Osteoblast (primary cell): ENCODE results near the gene RUNX2. TPM values are rescaled to one million over a fixed set of nuclear protein-coding genes. Genes with fewer than 3 reads are reported as not detected.
A peak's percentile ranks its signal among the peaks of the same experiment; 100 is the strongest.

ENCODE experiments used
- DNase-seq: peaks from one replicate; pipeline ENCODE4 v3.0.0; 2011; ENCODE audit warnings: low spot score, mixed read lengths; ENCODE audit not compliant: insufficient read length; ENCODE audit errors: missing footprints
- H2AFZ ChIP-seq: 2 replicates; pipeline ENCODE4 v1.6.0; 2011; ENCODE audit warnings: mild to moderate bottlenecking, low read length
- H3K27ac ChIP-seq: 2 replicates; pipeline ENCODE4 v1.5.1; 2011; ENCODE audit warnings: mild to moderate bottlenecking, low read depth, low read length, moderate library complexity
- H3K27me3 ChIP-seq: 2 replicates; pipeline ENCODE4 v1.6.0; 2012; ENCODE audit warnings: mild to moderate bottlenecking, control low read depth, inconsistent platforms, low read length, moderate library complexity; ENCODE audit not compliant: insufficient read depth
- H3K36me3 ChIP-seq: 2 replicates; pipeline ENCODE4 v1.5.1; 2011; ENCODE audit warnings: mild to moderate bottlenecking, low read length, control low read depth, moderate library complexity; ENCODE audit not compliant: insufficient read depth
- H3K4me1 ChIP-seq: 2 replicates; pipeline ENCODE4 v1.5.1; 2011; ENCODE audit warnings: mild to moderate bottlenecking, low read length, control low read depth, moderate library complexity; ENCODE audit not compliant: insufficient read depth
- H3K4me2 ChIP-seq: 2 replicates; pipeline ENCODE4 v1.6.0; 2011; ENCODE audit warnings: mild to moderate bottlenecking, low read length; ENCODE audit not compliant: insufficient read depth
- H3K4me3 ChIP-seq: fragments of 200-600 bp; sonication (generic); 3 replicates; pipeline ENCODE4 v1.5.1; 2012; ENCODE audit warnings: mild to moderate bottlenecking, low read length, inconsistent platforms; ENCODE audit not compliant: insufficient read depth
- H3K79me2 ChIP-seq: 2 replicates; pipeline ENCODE4 v1.6.0; 2012; ENCODE audit warnings: mild to moderate bottlenecking, low read length, control low read depth, inconsistent platforms; ENCODE audit not compliant: insufficient read depth
- H3K9me3 ChIP-seq: 2 replicates; pipeline ENCODE4 v1.5.1; 2011; ENCODE audit warnings: low read depth, low read length, control low read depth
- H4K20me1 ChIP-seq: 2 replicates; pipeline ENCODE4 v1.6.0; 2012; ENCODE audit warnings: mild to moderate bottlenecking, low read length, control low read depth; ENCODE audit not compliant: insufficient read depth
- CTCF ChIP-seq: IDR thresholded peaks from 2 replicates; pipeline ENCODE4 v1.5.1; 2011; ENCODE audit warnings: mild to moderate bottlenecking, low read depth, low read length, moderate library complexity; ENCODE audit errors: extremely low read depth
- total RNA-seq: library from RNA; depleted of rRNA; stranded (reverse); fragments of >200 nt; gene quantifications from 2 replicates; pipeline ENCODE4 v1.2.3, GENCODE V29; 2012

Gene RUNX2
- total RNA-seq, 1 donor = 30.0 TPM

- no peaks in the 10 kb centered on the region for H3K27me3 ChIP-seq
- no peaks in the 10 kb centered on the region for H3K79me2 ChIP-seq
- no peaks in the 10 kb centered on the region for H4K20me1 ChIP-seq
- DNase-seq = no peak
- no peak overlapping the region for H3K4me2 ChIP-seq
- no peak overlapping the region for H2AFZ ChIP-seq
- H3K9me3 ChIP-seq = no peaks in the 10 kb centered on the region
- no peak for TF ChIP-seq CTCF
- H3K4me3 ChIP-seq = no peak overlapping the region
- no peak overlapping the region for H3K27ac ChIP-seq
- H3K36me3 ChIP-seq = no peaks in the 10 kb centered on the region
- H3K4me1 ChIP-seq = peaks cover 19% of the 10 kb centered on the region
Measured at GRCh38 chr6:45587229-45588060, 259.3 kb downstream of the RUNX2 start.

GRCh38 chr6:45589367-45589766 is 261.2 kb downstream of the RUNX2 start:
- H3K9me3 ChIP-seq = no peaks in the 10 kb centered on the region
- peaks cover 24% of the 10 kb centered on the region for H3K4me1 ChIP-seq
- H4K20me1 ChIP-seq = no peaks in the 10 kb centered on the region
- no peak for TF ChIP-seq CTCF
- no peaks in the 10 kb centered on the region for H3K79me2 ChIP-seq
- no peak overlapping the region for H2AFZ ChIP-seq
- H3K27ac ChIP-seq = no peak overlapping the region
- no peak for DNase-seq
- no peak overlapping the region for H3K4me2 ChIP-seq
- H3K36me3 ChIP-seq = no peaks in the 10 kb centered on the region
- no peaks in the 10 kb centered on the region for H3K27me3 ChIP-seq
- no peak overlapping the region for H3K4me3 ChIP-seq

- Histone ChIP-seq H3K9me3 (no peaks in the 10 kb centered on the region), H2AFZ (no peak overlapping the region), H3K27ac (peak overlapping the region; percentile 67), H3K79me2 (no peaks in the 10 kb centered on the region), H3K36me3 (no peaks in the 10 kb centered on the region), H4K20me1 (no peaks in the 10 kb centered on the region), H3K4me3 (no peak overlapping the region), H3K27me3 (no peaks in the 10 kb centered on the region), H3K4me2 (peak overlapping the region; percentile 3), H3K4me1 (peaks cover 24% of the 10 kb centered on the region)
- DNase-seq = no peak
- TF ChIP-seq CTCF = no peak
Measured at GRCh38 chr6:45590226-45590625, 262.1 kb downstream of the RUNX2 start.

- Histone ChIP-seq H3K9me3 (no peaks in the 10 kb centered on the region), H4K20me1 (no peaks in the 10 kb centered on the region), H3K79me2 (no peaks in the 10 kb centered on the region), H3K4me3 (no peak overlapping the region), H3K4me2 (peak overlapping the region; percentile 31), H3K27ac (peak overlapping the region; percentile 67), H2AFZ (peak overlapping the region; percentile 58), H3K4me1 (peaks cover 24% of the 10 kb centered on the region), H3K36me3 (no peaks in the 10 kb centered on the region), H3K27me3 (no peaks in the 10 kb centered on the region)
- no peak for TF ChIP-seq CTCF
- no peak for DNase-seq
Measured at GRCh38 chr6:45590696-45591184, 262.6 kb downstream of the RUNX2 start.
